NCI-H510A (cell line): ENCODE measurements around the gene KIAA1191.

Experiments used
- DNase-seq: peaks from one replicate; lab custom pipeline; 2025; lab: John Stamatoyannopoulos, UW

Gene KIAA1191

DNA sequence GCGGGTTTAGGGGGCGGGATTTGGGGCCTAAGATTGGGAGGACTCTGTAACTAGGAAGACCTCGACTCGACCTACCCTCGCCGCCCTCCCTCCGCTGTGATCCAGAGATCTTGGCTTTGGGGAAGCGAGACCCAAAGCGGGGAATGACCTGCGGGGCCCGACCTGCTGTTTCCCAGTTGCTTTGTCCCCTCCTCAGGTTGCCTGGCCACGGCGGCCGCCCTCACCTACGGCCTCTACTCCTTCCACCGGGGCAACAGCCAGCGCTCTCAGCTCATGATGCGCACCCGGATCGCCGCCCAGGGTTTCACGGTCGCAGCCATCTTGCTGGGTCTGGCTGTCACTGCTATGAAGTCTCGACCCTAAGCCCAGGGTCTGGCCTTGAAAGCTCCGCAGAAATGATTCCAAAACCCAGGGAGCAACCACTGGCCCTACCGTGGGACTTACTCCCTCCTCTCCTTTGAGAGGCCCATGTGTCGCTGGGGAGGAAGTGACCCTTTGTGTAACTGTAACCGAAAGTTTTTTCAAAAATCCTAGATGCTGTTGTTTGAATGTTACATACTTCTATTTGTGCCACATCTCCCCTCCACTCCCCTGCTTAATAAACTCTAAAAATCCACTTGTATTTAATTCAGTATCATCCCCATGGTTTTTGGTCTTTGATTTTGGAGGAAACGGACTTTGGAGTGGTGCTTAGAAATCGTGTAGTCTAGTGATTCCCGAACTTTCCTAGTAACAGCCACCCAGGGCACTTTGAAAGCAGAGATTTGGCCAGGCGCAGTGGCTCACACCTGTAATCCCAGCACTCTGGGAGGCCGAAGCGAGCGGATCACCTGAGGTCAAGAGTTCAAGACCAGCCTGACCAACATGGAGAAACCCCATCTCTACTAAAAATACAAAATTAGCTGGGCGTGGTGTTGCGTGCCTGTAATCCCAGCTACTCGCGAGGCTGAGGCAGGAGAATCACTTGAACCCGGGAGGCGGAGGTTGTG is 27.9 kb upstream of the KIAA1191 start:
- DNase-seq: no peak

DNA sequence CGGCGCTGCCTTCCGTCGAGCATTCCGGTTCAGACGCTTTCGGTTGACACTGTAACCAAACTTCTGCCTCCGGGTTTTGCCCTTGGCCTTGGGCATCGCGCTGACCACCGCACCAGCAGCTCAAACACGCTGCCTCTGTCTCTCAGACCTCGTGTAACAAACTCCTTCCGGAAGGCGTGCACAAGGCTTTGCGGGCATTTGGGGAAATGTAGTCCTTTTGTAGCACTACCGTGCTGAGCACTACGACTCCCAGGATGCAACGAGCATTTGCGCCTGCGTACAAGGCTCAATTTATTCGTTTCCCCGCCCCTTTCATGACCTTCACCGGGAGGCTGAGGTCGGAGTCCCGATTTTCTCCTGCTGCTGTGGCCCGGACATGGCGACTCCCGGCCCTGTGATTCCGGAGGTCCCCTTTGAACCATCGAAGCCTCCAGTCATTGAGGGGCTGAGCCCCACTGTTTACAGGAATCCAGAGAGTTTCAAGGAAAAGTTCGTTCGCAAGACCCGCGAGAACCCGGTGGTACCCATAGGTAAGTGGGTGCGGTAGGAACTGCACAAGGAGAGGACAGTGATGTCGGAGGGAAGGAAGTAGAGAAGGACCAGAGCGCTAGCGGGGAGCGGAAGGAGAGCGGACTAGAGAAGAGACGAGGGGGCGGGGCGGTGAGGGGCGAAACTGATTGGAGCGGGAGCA is 27.0 kb upstream of the KIAA1191 start, which contains the start of the genes HIGD2A and NOP16:
HIGD2A (plus strand) TSS at position 308 of the 691 bp plus-strand sequence; CDS start at position 377, 69 bp downstream.
NOP16 (minus strand) TSS at position 155 of the 691 bp plus-strand sequence; CDS start at position 96, 59 bp downstream.
- DNase-seq: peak; percentile 95

DNA sequence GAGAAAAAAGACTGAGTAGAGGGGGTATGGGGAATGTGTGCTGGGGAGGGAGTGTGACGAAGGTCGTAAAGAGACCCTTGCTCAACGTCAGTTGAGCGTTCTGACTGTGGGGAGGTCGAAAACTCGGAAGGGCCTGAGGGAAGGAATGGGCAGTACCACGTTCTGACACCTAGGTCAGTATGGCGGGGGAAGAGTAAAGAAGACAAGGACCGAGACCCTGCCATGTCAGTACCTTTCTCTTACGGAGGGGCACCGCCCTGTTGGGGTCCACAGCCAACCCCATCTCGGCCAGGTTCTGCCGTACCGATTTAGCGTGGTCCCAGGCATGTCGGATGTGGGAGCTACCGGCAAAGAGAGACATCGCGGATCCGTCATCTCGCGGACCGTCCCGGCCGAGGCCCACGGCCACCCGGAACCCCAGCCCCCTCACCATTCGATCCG is 26.5 kb upstream of the KIAA1191 start:
- no peak for DNase-seq

DNA sequence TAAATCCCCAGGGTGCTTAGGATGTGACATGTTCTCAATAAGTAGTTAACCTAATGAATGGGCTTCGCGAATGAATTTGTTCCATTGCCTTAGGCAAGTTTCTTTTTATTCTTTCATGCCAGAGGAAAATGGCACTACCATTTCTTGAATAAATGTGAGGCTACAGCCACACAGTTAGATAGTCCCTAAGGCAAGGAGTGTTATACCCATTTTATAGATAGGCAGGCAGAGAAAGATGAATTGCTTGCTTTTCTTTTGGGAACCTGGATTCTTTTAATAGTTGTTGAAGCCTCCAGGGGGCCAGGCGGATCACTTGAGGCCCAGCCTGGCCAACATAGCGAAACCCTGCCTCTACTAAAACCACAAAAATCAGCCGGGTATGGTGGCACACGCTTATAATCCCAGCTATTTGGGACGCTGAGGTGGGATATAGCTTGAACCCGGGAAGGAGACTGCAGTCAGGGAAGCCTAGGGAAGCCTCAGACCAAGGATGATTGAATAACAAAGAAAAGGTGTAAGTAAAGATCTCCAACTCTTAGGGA is 25.9 kb upstream of the KIAA1191 start:
- DNase-seq: no peak

DNA sequence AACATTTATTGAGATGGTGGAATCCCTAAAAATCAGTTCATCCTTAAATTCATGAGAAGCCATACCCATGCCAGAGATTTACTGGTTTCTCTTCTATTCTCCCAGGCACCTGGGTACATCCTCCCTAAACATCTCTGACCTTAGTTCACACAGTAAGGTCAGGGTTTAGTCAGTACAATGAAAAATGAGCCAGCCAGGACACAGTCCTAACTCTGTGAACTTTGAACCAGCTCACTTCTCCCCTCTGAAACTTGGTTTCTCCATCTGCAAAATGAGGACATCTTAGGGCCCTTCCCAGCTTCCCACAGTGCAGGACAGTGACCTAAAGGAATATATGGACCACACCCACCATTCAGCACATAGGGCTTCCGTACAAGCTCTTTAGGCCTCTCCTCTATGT is 24.9 kb upstream of the KIAA1191 start:
- DNase-seq: no peak

DNA sequence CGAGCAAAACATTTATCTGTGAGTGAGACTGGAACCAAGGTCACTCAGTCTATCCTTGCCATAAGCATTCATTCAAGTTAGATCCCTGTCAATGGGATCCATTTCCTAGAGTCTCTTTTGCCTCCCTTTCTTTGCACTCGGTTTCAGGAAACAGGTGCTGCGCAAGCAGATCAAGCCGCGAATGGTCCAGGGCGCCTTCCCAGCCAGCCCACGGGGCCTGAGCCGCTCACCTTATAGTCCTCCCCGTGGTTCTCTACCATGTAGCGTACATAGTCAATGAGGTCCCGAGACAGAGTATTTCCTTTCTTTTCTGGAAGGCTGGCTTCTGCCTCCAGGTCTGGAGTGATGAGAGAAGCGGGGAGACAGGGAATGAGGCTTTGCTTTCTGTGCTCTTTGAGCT is 23.4 kb upstream of the KIAA1191 start:
- DNase-seq: no peak

DNA sequence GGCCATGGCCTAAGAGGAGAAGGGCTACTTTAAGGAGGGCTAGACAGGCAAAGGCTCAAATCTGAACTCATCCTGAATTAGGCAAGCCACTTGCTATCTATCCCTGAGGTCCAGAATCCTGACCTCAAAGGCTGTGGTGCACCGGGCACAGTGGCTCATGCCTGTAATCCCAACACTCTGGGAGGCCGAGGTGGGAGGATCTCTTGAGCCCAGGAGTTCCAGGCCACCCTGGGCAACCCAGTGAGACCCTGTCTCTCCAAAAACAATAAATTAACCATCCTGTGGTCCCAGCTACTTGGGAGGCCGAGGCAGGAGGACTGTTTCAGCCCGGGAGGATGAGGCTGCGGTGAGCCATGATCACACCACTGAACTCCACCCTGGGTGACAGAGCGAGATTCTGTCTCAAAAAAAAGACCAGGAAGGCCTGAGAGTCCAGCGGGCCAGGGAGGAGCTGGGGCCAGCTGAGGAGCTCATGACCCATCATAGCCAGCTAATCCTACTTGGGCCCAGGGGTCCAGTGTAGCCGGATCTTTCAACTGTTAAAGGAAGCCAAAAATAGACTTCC is 22.9 kb upstream of the KIAA1191 start:
- no peak for DNase-seq

DNA sequence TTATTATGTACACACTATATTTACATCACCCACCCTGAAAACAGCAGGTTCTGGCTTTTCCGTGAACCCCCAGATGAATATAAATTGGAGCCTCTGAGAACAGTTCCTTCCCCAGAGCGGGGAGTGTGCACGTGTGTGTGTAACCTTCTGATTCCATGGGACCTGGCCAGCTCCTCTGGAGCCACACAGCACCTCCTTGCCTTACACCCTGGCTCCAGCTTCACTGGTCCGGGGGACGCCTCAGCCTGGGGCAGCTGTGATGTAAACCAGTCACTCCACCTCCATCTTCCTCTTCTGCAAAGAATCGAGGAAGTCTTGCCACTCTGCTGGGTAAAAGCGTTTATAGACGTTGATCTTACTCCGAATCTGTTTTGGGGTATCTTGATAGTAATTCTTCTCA is 22.4 kb upstream of the KIAA1191 start:
- no peak for DNase-seq

DNA sequence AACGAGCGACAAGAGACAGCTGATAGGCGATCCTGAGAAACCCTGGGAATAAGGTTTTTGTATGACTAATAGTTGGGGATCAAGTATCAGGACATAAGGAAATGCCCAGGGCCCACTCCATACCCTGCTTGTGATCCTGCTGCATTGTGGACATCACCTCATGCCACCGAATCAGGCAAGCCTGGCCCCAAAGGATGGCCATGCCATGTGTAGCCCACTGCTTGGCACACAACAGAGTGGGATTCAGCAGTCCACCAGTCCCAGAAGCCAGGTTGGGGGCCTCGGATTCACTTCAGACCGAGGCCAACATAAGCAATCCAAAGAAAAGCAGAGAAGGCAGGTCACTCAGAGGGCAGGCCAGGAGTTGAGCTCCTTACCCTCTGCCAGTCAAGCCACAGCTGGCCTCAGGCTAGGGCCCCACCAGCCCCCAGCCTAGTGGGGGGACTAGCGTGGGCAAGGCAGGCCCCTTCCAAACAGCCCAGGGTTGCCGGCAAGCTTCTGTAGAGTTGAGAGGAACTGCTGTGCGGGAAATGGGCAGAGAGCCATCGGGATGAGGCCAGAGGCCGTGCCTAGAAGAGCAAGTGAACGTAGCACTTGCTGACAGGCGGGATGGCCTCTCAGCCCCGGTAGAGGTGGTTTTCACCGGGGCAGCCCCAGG is 21.8 kb upstream of the KIAA1191 start:
- DNase-seq: no peak

DNA sequence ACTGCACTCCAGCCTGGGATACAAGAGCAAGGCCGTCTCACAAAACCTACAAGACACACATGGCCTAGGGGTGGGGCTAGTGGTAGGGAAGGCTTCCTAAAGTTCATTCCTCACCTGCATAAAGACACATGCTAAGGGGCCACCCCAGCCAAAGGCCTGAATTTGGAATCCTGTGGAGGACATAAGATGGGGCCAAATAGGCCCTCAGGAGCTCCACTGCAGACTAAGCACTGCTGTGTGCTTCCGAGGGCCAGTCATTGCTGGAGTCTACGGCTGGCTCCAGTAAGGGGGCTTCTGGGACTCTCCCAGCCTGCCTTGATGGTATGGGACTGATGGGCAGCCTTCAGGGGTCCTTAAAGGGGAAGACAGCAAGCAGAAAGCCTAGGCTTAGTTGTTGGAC is 21.2 kb upstream of the KIAA1191 start:
- no peak for DNase-seq

DNA sequence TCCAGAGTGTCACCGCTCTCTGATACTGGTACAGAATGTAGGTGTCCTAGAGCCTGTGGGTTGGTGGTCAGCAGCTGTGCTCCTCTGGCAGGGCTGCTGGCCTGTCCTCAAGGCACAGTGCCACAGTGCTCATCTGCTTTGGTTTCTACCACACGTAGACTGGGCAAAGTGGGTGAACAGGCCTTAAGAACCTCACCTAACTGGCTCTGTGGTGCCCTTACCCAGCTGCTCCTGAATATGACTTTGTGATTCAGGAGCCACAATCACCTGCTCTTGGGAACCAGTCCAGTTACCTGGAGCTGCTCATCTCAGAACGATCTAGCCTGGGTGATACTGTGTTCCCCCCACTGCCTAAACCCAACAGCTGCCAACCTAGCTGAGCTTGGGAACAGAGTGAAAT is 20.4 kb upstream of the KIAA1191 start:
- DNase-seq: no peak

DNA sequence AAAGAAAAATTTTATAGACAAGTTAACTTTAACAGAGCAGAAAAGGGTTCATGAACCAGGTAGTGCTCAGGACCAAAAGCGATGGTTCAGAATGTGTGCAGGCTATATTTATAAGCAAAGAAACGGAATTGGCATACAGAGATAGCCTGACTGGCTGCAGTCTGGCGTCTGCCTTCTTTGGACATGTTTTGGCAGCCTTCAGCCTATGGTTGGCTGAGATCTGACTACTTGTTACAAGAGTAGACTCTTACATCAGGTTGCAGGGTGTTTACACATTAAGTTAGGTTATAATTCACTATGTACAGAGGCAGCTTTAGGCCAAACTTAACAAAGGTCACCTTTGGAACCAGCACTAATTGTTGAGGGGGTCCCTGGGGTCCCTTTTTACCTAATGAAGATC is 19.9 kb upstream of the KIAA1191 start:
- no peak for DNase-seq

DNA sequence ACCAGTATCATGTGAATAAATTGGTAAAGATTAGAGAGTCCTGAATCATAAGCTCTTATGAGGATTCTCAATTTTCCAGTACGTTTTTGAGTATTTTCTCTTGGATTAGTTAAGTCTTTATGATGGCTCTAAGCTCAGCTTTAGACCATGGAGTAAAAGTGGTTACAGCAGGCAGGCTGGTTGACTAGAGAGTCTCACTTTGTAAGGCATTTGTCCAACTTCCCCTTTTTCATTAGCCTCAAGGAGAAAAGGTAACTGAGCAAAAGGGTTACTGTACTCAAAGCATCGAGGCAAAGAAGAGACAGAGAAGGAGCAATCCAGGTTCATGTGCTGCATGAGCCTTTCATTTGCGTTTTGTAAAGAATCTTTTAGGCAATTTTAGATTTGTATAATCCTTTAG is 18.3 kb upstream of the KIAA1191 start:
- DNase-seq: no peak

DNA sequence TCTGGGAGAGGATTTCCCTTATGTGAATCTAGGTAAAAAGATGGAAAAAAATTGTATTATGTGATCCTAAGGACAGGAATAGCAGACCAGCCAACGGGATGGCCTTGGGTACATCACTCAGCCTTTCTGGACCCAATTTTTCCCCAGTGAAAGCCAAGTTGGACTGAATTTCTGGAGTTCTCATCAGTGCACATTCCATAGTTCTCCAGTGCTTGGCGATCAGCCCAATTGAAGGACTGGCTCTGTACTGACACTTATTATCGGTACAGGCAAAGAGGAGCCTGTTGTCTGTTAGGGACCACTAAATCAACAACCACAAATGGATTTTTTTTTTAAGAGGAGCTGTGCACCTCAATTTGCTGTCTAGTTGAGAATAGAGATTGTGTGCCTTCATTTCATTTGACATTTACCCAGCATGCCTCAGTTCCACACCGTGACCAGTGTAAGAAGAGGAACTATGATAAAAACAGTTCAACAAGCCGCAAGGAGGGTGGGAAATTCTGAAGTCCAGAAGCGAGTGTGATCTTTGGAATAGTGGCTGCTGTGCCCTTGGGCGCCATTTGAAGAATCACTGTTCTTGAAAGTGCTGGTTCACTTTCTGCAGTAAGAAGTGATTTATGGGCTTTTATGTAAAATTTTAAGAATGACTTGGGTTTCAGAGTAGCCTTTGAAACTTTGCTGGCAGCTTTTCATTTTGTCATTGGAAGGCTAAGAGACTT is 11.7 kb upstream of the KIAA1191 start:
- DNase-seq: no peak

DNA sequence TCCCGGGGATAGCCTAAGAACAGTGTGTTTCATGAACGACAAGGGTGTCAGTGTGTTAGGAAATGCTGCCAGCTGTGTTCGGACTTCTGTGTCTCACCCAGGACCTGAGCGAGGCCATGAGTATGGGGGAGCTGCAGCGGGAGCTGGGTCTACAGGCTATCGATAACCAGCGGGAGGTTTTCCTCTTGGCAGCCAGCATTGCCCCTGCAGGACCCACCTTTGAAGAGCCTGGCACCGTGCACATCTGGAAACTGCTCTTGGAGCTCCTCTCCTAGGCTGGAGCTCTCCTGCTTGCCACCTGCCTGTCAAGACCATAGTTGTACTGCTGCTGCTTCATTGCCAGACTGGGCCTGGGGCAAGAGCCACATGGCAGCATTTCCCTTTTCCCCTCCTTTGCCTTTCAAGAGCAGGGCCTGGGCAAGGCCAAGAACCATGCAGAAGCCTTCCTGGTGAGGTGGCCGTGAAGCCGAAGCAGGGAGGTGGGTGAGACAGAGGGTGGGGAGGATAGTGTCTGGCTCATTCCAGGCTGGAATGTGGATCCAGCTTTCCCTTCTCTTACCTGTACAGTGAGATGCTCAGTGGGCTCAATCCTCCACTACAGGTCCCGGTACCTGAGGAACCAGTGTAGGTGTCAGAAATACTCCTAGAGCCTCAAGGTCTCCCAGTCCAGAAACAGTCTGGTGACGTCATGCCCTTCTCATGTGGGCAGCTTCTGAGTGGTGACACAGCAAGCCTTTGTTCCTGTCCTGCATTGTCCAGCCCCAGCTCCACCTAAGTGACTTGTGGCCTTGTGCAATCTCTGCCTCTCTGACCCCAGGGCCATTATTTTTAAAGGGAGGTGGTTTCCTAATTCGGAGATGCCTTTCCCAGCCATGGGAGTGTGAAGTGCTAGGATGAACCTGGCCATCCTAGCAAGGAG is 10.3 kb upstream of the KIAA1191 start:
- DNase-seq: no peak

DNA sequence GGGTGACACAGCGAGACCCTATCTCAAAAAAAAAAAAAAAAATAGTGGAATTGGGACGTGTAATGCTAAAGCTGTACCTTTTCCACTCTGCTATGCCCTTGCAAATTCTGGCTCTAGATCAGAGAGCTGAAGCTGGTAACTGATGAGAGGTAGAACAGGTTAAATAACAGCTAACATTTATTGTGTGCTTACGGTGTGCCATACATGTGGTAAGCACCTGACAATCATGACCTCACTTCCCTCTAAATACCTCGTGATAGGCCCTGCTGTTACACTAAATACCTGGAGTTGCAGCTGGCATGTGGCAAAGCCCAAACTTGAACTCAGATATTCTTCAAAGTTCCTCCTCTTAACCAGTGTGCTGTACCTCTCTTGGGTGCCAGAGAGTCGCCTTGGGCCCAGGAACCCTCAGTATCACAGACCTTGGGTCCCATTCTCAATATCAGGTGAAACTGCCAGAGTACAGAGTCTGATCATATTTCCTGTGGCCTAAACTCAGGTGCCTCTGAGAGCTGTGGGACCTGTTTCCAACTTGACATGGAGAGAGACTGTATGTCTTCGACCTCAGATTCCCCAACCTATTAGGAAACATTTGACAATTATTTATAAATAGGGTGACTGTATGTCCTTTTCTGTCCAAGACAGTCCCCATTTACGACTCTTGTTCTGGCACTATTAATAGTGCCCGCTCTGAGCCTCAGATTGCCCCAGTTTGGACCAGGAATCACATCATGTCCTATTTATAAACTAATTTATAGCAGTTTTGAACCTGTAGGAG is 8.6 kb upstream of the KIAA1191 start:
- DNase-seq: no peak

DNA sequence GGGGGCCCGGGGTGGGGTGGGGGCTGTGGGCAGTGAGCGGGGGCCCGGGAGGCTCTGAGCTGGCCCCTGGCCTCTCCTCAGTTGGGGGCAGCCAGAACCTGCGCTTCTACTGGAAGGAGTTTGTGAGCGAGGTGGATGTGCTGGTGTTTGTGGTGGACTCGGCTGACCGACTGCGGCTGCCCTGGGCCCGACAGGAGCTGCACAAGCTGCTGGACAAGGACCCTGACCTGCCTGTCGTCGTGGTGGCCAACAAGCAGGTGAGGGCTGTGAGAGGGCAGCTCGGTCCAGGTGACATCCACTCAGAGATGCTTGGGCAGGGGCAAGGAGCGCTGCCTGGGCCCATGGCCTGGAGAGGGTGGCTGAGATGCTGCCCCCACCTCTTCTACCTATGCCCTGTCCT is 7.2 kb upstream of the KIAA1191 start:
- no peak for DNase-seq

DNA sequence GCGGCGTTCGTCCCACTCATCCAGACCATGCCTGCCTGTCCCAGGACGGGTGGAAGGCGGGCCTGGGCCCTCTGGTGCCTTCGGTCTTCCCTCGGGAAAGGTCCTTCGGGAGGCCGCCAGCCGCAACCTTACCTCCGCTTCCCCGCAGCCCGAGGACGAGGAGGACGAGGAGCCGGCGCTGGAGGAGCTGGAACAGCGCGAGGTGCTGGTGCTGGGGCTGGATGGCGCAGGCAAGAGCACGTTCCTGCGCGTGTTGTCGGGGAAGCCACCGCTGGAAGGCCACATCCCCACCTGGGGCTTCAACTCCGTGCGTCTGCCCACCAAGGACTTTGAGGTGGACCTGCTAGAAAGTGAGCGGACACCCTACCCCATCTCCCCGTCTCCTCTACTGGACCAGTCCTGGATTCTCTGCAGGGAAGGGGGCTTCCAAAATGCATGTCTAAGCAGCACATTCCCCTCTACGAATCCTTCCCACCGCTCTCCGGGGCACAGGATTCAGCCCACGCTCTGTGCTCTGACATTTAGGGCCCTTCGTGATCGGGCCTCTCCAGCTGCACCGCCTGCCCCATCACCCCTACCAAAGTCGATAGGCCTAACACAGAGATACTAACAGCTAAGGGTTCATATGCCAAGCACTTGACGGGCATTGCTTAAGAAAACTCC is 4.8 kb upstream of the KIAA1191 start:
- no peak for DNase-seq
